Measurements from ENCODE around the gene RRAGD.
A peak's percentile ranks its signal among the peaks of the same experiment; 100 is the strongest.
"Not testable (repeated sequence)": the region's sequence is repeated elsewhere in the genome, so short reads cannot be mapped to it uniquely, and the experiment has no call there.

Gene RRAGD

GRCh38 chr6:89410788-89411144 is 1.3 kb downstream of the RRAGD start:
- DNase-seq = no peak

DNA sequence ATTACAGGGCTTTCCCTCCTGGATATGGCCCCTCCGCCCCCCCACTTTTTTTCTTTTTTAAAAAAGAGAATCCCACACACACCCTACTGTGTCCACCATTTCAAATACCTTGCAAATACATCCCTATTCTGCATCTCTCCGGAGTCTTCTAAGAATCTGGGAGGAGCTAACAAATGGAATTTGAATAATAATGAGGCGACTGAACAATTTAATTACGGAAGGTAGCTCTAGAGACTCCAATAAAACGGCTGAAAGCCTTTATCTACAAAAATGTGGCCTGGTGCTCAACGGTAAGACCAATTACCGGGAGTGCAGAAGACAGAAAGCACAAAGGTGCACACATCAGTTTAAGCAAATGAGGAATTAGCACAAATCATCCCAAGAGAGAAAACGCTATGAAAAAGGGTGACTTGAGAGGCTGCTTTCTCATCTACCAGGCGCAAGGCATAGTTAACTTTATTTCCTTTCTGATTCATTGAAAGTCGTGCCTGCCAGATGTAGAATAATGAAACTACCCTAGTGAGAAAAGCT is 1.8 kb downstream of the RRAGD start:
- no peak for DNase-seq

DNA sequence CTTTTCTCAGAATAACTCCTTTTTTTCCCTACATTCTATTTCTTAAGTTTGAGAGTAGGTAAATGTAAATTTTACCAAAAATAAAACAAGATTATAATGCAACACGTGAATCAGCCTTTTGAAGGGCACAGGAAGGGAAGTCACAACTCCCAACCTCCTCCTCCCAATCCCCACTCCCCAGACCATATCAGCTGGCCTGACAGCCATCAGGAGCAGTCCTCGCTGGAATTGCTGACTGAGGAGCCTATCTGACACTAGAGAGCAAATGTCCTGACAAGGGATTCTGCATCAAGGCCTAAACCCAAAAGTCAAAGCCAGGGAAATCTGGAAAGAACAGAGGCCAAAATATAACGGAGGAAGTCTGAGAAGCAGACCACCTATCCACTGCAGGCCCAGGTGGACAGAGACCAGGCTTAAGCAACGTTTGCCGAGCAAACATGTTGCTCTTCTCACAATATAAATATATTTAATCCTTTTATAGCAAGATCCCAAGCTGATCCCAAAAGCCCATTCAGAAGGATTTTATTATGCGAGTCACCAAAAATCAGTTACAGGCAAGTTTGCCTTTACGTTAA is 2.5 kb downstream of the RRAGD start:
- DNase-seq = no peak

GRCh38 chr6:89406141-89406540 is 5.9 kb downstream of the RRAGD start:
- DNase-seq = no peak

DNA sequence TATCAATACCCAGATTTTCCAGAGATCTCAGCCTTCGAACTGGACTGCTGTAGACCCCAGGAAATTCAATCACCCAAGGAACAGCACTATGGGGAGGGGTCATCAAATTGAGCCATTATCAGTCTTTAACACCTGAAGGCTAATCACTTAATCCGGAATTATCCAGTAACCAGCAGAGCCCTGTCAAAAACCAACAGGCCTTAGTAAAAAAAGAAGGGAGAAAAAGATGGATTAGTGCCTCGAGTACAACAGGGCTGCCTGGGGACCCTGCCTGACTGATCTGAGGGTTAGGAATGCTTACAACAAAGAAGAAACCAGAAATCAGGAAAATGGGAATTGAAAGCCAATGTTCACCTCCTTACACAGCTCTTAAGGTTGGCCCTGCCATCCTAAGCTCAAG is 7.6 kb downstream of the RRAGD start:
- no peak for DNase-seq

- no peak for DNase-seq
Measured at GRCh38 chr6:89402776-89403175, 9.3 kb downstream of the RRAGD start.

DNA sequence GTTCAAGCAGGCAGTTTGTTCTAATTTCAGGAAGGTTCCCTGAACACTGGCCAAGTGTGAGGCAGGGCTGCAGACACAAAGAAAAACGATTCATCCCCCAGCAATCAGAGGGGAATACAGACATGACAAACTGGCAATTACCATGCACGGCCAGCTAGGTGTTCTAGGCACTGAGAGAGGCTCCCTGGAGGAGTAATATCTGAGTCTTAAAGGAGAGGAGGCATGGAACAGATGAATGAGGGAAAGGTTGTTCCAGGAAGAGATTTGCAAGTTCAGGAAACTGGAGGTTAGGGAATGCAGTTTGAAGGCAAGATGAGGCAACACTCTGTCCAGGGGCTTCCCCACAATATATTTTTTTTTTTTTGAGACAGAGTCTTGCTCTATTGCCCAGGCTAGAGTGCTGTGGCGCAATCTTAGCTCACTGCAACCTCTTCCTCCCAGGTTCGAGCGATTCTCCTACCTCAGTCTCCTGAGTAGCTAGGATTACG is 11.1 kb downstream of the RRAGD start:
- no peak for DNase-seq

- DNase-seq = no peak
Measured at GRCh38 chr6:89400050-89400449, 12.0 kb downstream of the RRAGD start.

DNA sequence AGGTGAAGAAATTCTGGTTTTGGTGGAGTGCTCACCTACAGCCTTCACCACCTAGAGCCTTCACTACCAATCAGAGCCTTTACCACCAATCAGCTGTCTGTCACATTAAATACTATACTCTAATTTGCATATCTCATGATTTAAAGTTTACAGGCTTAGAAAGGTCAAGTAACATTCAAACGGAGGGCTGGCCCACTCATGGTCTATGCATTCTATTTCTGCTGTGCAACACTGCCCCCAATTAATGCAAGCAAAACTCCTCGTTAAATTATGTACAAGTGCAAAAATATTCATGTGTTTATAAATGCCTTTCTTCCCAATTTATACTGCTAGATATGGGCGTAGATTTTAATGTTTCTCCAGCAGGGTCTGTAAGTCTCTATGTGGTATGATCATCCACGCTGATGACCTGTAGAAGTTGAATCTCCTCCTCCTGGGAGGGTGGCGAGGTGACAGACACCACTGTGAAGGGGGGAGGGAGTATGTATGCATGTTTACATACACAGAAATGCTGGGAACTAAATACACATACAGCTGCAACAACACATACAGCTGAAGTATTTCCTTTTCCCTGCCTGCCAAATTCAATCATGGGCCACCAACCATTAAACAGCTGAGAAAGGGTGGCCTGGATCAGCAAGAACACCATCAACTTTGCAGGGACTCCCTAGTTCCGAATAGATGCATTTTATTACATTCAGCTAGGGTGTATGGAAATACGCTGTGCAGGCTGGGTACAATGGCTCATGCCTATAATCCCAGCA is 13.1 kb downstream of the RRAGD start:
- no peak for DNase-seq

GRCh38 chr6:89397884-89398283 is 14.2 kb downstream of the RRAGD start:
- DNase-seq = not testable (repeated sequence)

DNA sequence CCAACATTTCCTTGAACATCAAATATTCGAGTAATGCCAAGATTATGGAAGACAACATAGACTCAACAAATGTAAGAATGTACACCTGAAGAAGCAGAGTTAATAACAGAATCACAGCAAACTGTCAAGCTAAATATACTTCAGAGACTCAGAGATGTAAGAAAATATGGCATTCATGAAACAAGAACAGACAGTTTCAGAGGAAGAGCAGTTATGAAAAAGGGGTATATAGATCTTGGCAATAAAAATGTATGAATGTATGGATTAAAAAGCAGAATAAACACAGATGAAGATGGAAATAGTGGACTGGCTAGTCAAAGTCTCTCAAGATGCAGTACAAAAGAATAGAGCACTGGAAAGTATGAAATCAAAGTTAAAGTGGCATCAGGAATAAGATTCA is 18.4 kb downstream of the RRAGD start:
- no peak for DNase-seq

GRCh38 chr6:89392823-89393222 is 19.2 kb downstream of the RRAGD start:
- DNase-seq = no peak

DNA sequence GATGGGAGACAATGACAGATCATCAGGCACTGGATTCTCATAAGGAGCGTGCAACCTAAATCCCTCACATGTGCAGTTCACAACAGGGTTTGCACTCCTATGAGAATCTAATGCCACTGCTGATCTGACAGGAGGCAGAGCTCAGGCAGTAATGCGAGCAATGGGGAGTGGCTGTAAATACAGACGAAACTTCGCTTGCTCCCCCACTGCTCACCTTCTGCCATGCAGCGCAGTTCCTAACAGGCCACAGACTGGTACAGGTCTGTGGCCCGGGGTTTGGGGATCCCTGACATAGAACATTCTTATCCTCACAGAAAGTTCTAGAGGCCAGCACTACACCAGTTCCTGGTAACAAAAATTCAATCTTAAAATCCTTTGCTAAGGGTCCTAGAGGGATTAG is 23.2 kb downstream of the RRAGD start:
- no peak for DNase-seq

DNA sequence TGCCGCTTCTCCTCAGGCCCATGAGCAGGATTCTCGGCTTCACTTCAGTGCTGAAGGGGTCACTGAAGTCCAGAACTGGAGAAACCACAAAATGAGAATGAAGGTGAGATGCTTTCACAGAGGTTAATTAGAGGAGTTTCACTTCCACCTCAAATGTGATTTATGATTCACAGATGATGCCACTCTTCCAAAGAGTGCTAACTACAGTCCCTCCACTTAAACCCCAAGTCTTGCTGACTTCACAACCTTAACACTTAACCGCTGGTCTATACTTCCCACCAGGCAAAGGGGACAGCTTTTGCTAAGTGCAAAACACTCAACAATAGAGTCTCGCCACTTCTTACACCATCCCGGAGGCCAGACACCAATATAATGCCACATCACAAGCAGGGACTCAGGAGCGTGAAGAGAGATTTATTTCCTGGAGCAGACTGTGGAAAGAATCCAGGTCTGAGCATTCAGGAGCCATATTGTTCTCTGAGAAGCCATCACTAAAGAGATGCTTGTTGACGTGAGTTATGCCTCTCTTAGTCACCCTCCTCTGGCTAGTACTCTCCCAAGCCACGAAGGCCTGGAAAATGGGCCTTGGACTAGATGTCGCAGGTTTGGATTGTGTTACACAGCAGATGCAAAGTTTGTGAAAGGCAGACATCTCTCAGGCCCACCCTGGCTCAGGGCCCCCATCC is 24.4 kb downstream of the RRAGD start:
- no peak for DNase-seq

DNA sequence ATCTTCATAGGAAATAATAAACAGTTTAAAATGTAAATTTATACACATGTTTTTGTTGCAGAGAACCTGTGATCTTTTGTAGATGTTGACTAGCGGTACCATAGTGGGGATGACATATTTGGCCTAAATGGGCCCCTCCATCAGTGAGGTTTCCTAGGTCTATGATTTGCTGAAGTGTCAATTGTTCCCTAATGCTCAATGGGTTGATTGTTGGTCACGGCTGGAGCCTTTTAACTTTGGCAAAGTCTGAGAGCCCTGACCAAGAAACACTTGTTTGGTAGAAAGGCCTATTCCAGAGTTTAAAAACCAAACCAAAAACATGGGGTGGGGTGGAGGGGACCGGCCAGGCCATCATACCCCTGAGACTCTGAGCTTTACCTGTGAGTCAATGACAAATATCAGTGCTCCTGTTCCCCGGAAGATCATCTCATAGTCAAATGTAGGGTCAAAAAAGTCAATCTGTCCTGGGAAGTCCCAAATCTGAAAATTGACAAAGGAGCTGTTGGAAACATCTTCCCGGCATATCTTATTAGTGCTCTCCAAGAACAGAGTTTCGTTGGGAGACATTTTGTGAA is 25.1 kb downstream of the RRAGD start:
- no peak for DNase-seq

- DNase-seq = no peak
Measured at GRCh38 chr6:89385846-89386245, 26.2 kb downstream of the RRAGD start.

DNA sequence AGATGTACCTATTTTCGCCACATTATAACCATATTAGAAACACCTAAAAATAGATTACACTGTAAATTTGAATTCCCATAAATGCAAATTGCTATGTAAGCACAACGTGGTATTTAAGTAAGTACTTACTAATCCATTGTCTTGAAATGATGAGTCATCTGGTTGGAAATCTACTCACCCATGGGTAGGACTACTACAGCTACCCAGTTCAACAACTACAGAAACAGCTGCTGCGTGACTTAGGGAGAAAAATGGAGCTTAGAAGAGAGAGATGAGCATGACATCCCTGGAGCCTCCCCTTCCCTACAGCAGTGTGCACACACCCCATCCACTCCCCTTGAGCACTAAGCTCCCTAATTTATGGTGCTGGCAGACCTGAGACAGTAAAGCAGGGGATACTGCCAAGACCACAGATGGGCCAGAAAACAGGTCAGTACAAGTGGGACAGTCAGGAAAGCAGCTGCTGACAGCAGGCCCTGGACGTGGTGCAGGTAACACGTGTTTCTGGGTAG is 26.9 kb downstream of the RRAGD start:
- DNase-seq = no peak

GRCh38 chr6:89381031-89381430 is 31.0 kb downstream of the RRAGD start:
- DNase-seq = no peak

GRCh38 chr6:89379281-89379680 is 32.8 kb downstream of the RRAGD start:
- DNase-seq = no peak

DNA sequence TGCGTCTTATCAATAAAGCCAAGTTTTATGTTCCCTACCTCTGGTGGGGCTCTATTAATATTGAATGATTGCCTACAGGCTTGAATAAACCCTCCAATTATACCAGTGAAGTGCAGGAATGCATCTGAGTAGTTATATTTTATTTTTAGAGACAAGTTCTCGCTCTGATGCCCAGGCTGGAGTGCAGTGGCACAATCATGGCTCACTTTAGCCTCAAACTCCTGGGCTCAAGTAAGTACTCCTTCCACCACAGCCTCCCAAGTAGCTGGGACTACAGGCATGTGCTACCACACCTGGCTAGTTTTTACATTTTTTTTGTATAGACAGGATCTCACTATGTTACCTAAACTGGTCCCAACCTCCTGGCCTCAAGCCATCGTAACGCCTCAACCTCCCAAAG is 33.4 kb downstream of the RRAGD start:
- no peak for DNase-seq

DNA sequence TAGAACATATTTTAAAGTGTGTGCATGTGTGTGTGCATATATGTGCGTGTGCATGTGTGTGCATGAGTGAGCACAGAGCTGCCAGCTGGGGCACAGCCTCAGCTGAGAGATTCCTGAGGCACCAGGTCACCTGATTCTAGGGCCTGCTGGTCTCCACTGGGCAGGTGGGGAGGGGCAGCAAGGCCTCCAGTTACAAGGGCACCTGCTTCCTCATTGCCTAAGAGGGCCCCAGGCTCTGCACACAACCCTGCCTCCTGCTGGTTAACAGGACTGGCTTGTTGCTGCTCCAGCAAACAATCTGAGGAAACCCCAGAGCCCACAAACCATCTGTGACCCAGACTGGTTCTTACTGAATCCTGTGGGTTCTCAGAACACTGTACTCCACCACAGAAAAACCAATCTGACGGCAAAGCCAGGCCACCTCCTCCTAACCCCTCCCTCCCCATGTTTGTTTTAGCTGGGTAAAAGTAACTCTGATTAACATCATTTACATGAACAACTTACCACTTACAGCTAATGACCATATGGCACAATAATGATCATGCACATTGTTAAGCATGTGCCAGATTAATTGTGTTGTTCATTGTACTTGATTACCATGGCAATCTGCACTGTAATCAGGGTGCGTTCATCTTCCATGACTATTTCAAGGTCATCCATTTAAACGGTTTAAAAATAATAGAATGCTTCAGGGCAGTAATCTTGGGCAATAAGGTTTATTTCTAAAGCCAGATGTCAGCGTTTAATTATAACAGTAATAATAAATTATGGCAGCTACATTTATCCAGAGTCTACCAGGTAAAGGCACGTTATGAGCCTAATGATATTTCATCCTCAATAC is 36.4 kb downstream of the RRAGD start:
- peak; percentile 56 for DNase-seq

DNA sequence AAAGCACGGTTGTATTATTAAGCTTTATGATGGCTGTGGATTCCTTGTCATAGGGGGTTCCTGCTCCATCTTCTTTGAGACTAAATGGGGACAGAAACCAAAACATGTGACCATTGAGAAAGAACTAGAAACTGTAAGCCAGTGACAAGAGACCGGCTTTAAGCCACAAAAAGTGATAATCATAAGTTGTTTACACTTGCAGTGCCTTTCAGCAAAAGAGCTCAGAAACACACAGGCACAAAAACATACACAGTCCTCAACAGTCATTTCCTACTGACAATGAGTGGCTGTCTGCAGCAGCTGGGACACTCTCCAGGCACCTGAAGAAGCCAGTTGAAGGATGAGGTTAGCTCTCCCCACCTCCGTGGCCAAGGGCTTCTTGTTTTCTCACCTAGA is 39.6 kb downstream of the RRAGD start:
- no peak for DNase-seq

Measured in CD4-positive, alpha-beta T cell treated with Interleukin-6 for 4 hours (primary cell).